ENCODE results near the gene WDR12. TPM values are rescaled to one million over a fixed set of nuclear protein-coding genes. Genes with fewer than 3 reads are reported as not detected.

The WDR12 gene
- total RNA-seq, 2 experiments from 2014 or later: 38.4 to 91.4 TPM

- peak overlapping the region; percentile 57 for H3K4me2 ChIP-seq (ENCODE audit: low read length)
- H3K9me3 ChIP-seq (ENCODE audit: low read length): no peaks in the 10 kb centered on the region
- ChIA-PET CTCF (ENCODE audit: unreplicated experiment) (no interaction called here), POLR2A (interaction anchor here (0.6 to 1.1 kb wide), 2 partner anchors 9 to 1297 kb away, joined by 3 read pairs; no protein-coding TSS in a partner anchor)
- BruUV-seq (replicated peaks): no TSS peak
- no peak overlapping the region for H3K4me3 ChIP-seq (ENCODE audit: low read depth, low read length, poor library complexity, severe bottlenecking)
- peak; percentile 69 for DNase-seq (ENCODE audit: low spot score)
- no peaks in the 10 kb centered on the region for H4K20me1 ChIP-seq (ENCODE audit: insufficient read depth, low read length)
- intact Hi-C loops (cut with micrococcal nuclease; ENCODE audit: unreplicated experiment): loop anchor here (1.0 to 5.0 kb wide), 4 partner anchors 39 to 621 kb away; no protein-coding TSS in a partner anchor
- H3K4me1 ChIP-seq (ENCODE audit: insufficient read depth, low read length, poor library complexity, severe bottlenecking): peaks cover 8% of the 10 kb centered on the region
- no peak overlapping the region for H3K27ac ChIP-seq (ENCODE audit: low read depth, low read length, poor library complexity, severe bottlenecking)
- no peaks in the 10 kb centered on the region for H3K36me3 ChIP-seq (ENCODE audit: insufficient read depth, low read length)
- H2AFZ ChIP-seq (ENCODE audit: low read length): peak overlapping the region; percentile 55; the same call in 1 of the 2 replicates
- TF ChIP-seq CTCF (conservative IDR thresholded peaks at IDR 0.05; ENCODE audit: low read length) (peak; percentile 88), EZH2phosphoT487 (IDR thresholded peaks at IDR 0.05; ENCODE audit: borderline replicate concordance, low read depth, low read length) (no peak)
- no peaks in the 10 kb centered on the region for H3K9me2 ChIP-seq (ENCODE audit: insufficient read depth, low read length)
- H3K79me2 ChIP-seq (ENCODE audit: insufficient read depth, low read depth, low read length): no peaks in the 10 kb centered on the region
Observed at GRCh38 chr2:202831242-202832220, 79.9 kb downstream of the WDR12 start.

GRCh38 chr2:202824901-202825300, 86.6 kb downstream of the WDR12 start:
- BruUV-seq (replicated peaks): no TSS peak
- Histone ChIP-seq H3K9me3 (ENCODE audit: low read length) (no peaks in the 10 kb centered on the region), H3K79me2 (ENCODE audit: insufficient read depth, low read depth, low read length) (no peaks in the 10 kb centered on the region), H3K4me1 (ENCODE audit: insufficient read depth, low read length, poor library complexity, severe bottlenecking) (no peaks in the 10 kb centered on the region), H4K20me1 (ENCODE audit: insufficient read depth, low read length) (no peaks in the 10 kb centered on the region), H3K4me2 (ENCODE audit: low read length) (no peak overlapping the region), H3K4me3 (ENCODE audit: low read depth, low read length, poor library complexity, severe bottlenecking) (no peak overlapping the region), H3K9me2 (ENCODE audit: insufficient read depth, low read length) (no peaks in the 10 kb centered on the region), H3K27ac (ENCODE audit: low read depth, low read length, poor library complexity, severe bottlenecking) (no peak overlapping the region), H2AFZ (ENCODE audit: low read length) (no peak overlapping the region), H3K36me3 (ENCODE audit: insufficient read depth, low read length) (no peaks in the 10 kb centered on the region)
- DNase-seq (ENCODE audit: low spot score): no peak
- CTCF ChIA-PET (ENCODE audit: unreplicated experiment): no interaction called here
- intact Hi-C loops (cut with micrococcal nuclease; ENCODE audit: unreplicated experiment): no loop called here
- POLR2A ChIA-PET: interaction anchor here (0.7 kb wide), 2 partner anchors 55 to 120 kb away, joined by 3 read pairs; no protein-coding TSS in a partner anchor
- TF ChIP-seq CTCF (conservative IDR thresholded peaks at IDR 0.05; ENCODE audit: low read length) (no peak), EZH2phosphoT487 (IDR thresholded peaks at IDR 0.05; ENCODE audit: borderline replicate concordance, low read depth, low read length) (no peak)

Other genes with a start within 250 kb of the WDR12 start
- gene ICA1L, start 39.9 kb downstream of the WDR12 start, total RNA-seq (2014; rRNA removed; shearing (Covaris generic)): 3.8 and 5.2 TPM in 2 replicates
- gene ICA1L, start 39.9 kb downstream of the WDR12 start, total RNA-seq (2022): 11.1 and 12.0 TPM in 2 replicates
- 12.5 and 14.7 TPM in 2 replicates for gene CARF, start 602 bp upstream of the WDR12 start, total RNA-seq (2014; rRNA removed; shearing (Covaris generic))
- 17.5 and 21.4 TPM in 2 replicates for gene CARF, start 602 bp upstream of the WDR12 start, total RNA-seq (2022)
- 5.3 and 5.9 TPM in 2 replicates for gene NBEAL1, start 103.2 kb upstream of the WDR12 start, total RNA-seq (2014; rRNA removed; shearing (Covaris generic))
- gene NBEAL1, start 103.2 kb upstream of the WDR12 start, total RNA-seq (2022): 10.4 and 12.7 TPM in 2 replicates

All from OCI-LY7 (cell line).